GM21723 (cell line): ENCODE data around the gene AZIN2.
"Not testable (repeated sequence)": the region's sequence is repeated elsewhere in the genome, so short reads cannot be mapped to it uniquely, and the experiment has no call there.

Experiments
- ATAC-seq: cut with Tn5 transposase; IDR thresholded peaks from one replicate; pipeline ENCODE4 v1.9.1; 2021; ENCODE audit warnings: mild to moderate bottlenecking, moderate library complexity; ENCODE audit not compliant: unreplicated experiment

The AZIN2 gene

GRCh38 chr1:33093004-33093403 is 12.1 kb downstream of the AZIN2 start:
- no peak for ATAC-seq

DNA sequence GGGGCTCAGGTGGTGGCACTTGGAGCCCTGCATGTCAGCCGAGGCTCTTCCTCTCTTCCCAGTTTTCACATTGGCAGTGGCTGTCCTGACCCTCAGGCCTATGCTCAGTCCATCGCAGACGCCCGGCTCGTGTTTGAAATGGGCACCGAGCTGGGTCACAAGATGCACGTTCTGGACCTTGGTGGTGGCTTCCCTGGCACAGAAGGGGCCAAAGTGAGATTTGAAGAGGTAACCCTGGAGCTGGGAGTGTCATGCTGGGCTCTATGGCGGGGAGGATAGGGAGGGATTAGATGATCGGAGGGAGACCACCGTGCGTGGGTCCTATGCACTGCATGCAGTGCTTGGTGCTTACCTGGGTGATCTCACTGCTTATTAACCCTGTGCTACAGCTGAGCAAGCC is 13.5 kb downstream of the AZIN2 start:
- ATAC-seq: no peak

GRCh38 chr1:33094971-33095604 is 14.1 kb downstream of the AZIN2 start:
- no peak for ATAC-seq

DNA sequence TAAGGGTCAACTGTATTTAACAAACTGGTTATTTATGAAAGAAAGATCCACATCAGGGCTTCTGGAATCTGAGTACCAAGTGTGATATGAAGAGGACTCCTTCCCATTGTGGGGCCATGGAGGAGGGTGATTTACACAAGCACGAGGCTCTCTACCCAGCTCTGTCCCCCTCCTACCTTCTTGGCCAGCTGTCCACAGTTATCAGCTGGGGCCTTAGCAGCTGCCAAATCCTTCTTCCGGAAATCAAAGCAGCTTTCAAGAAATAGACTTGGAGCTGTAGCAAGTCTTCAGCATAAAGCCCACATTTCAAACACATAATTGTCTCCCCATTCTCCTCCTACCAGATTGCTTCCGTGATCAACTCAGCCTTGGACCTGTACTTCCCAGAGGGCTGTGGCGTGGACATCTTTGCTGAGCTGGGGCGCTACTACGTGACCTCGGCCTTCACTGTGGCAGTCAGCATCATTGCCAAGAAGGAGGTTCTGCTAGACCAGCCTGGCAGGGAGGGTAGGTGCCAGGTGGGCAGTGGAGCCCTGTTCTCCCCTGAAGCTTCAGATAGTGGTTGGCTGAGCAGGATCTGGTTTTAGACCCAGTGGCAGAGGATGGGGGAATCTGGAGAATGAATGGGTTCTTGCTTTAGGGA is 15.5 kb downstream of the AZIN2 start:
- no peak for ATAC-seq

GRCh38 chr1:33097137-33097611 is 16.2 kb downstream of the AZIN2 start:
- no peak for ATAC-seq

GRCh38 chr1:33097762-33098161 is 16.8 kb downstream of the AZIN2 start:
- ATAC-seq: no peak

GRCh38 chr1:33098371-33098770 is 17.4 kb downstream of the AZIN2 start:
- ATAC-seq: no peak

GRCh38 chr1:33099290-33100118 is 18.6 kb downstream of the AZIN2 start:
- peak; percentile 77 for ATAC-seq

DNA sequence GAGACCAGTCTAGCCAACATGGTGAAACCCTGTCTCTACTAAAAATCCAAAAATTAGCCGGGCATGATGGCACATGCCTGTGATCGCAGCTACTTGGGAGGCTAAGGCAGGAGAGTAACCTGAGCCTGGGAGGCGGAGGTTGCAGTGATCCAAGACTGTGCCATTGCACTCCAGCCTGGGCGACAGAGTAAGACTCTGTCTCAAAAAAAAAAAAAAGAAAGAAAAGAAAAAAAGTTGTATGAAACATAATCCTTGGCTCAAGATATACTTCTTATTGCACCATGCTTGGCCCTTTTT is 19.1 kb downstream of the AZIN2 start:
- ATAC-seq: not testable (repeated sequence)

DNA sequence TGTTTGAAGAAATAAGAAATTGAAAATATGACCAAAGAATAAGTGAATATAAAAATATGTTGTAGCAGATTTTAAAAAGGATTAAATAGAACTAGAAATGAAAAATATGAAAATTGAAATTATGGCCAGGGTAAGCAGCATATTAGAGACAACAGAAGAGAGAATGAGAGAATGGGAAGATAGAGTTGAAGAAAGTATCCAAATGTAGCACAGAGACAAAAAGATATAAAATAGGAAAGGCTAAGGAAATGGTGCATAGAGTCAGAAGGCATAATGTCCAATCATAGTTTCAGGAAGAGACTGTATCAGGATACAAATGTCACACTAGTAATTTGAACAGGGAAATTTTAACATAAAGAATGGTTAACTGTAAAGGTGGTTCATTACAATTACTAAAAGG is 29.5 kb downstream of the AZIN2 start:
- ATAC-seq: no peak

GRCh38 chr1:33111965-33112364 is 31.0 kb downstream of the AZIN2 start:
- ATAC-seq: no peak

DNA sequence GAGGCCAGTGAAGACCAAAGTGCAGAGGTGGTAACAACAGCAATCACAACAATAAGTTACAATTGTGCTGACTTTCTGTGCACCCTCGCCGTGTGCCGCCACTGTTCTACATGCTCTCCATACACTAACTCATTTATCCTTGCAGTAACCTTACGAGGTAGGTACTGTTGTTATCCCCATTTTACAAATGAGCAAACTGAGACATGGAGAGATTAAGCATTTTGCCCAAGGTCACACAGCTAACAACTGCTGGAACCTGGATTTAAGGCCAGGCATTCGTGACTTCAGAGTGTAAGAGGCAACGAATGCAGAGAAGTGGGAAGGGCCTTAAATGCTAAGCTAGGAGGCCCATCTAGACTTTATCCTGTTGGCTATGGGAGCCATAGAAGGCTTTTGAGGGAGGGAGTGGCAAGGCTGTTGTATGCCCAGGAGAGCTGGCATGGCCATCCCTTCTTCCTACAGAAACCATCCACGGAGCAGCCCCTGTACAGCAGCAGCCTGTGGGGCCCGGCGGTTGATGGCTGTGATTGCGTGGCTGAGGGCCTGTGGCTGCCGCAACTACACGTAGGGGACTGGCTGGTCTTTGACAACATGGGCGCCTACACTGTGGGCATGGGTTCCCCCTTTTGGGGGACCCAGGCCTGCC is 36.6 kb downstream of the AZIN2 start:
- ATAC-seq: no peak

GRCh38 chr1:33118274-33118673 is 37.3 kb downstream of the AZIN2 start:
- ATAC-seq: no peak

DNA sequence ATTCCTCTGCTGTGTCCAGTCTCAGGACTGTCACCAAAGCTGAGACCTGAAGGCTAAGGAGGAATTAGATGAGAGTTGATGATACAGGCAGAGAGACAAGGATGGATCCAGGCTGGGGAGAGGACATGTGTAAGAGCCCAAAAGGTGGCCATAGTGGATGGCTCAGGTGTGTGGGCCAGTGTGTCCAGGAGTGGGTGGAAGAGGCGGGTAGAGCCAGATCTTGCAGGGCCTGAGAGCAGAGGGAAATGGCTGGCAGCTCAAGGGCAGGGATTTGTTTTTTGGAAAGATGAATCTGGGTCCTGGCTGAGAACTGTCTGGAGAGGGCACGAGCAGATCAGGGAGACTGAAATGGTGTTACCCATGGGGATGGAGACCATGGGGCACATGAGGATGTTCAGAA is 38.1 kb downstream of the AZIN2 start:
- ATAC-seq: no peak

DNA sequence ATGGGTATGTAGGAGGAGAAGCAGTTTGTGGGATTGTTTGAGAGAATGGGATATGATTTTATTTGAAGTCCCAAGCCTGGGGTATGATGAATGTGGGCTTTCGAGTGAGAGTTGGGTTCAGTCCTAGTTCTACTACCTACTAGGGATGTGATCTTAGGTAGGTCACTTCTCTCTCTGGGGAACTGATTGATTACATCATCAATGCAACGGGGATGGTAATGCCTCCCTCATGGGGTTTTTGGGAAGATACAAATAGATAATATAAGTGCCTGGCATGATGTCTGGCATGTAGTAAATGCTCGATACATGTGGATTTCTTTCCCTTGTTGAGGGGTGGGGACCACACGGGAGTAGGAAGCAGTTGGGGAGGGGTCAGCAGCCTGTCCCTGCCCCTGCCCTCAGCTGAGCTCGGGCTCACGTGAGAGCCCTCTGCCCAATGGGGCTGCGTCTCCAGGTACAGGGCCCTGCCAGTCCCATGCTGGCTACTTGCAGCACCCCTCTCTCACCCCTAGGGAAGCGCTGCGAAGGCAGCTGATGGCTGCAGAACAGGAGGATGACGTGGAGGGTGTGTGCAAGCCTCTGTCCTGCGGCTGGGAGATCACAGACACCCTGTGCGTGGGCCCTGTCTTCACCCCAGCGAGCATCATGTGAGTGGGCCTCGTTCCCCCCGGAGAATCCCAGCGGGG is 38.7 kb downstream of the AZIN2 start:
- ATAC-seq: no peak

- no peak for ATAC-seq
Measured at GRCh38 chr1:33120436-33121231, 39.7 kb downstream of the AZIN2 start.

DNA sequence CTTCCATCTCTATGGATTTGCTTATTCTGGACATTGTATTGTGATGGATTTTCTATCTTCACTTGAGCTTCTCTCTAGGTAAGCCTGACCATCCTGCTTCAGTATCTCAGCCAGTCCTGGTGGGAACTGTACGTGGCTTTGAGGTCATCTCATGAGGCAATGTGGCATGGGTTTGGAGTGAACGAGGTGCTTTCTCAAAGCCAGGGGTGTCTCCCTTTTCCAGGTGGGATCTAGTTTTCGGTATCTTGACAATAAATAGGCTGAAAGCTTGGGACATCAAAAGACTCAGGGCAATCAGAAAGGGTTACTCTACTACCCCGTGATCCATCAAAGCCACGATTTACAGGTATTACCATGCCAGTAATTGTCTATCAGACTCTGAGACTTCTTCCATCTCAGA is 40.8 kb downstream of the AZIN2 start:
- ATAC-seq: no peak

DNA sequence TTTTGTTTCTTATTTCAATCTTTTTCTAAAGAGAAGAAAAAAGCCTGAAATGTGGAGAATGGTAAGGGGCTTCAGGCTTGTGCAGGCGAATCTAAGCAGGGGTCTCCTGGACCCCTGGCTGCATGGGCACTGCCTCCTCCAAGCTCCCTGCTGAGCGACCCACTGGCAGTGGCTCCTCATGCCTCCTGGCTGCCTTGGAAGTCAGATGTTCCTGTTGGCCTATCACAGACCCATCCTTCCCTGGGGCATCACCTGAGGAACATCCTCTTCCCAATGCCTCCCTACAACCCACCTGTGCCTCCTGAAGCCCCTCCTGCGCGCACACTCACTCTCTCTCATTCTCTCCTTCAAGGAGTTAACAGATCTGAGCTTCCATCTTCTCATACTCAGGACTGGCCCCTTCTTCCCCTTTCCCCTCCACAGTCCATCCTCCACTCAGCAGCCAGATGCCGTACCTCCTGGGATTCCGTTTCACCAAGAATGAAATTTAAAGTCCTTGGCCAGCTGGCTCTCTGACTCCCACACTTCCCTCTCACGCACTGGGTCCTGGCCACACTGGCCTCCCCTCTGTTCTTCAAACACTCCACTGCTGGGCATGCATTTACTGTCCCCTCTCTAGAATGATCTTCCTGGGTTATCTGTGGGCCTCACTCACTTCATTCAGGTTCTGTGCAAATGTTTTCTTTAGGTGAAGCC is 41.7 kb downstream of the AZIN2 start:
- no peak for ATAC-seq

- ATAC-seq: no peak
Measured at GRCh38 chr1:33123266-33123665, 42.3 kb downstream of the AZIN2 start.

DNA sequence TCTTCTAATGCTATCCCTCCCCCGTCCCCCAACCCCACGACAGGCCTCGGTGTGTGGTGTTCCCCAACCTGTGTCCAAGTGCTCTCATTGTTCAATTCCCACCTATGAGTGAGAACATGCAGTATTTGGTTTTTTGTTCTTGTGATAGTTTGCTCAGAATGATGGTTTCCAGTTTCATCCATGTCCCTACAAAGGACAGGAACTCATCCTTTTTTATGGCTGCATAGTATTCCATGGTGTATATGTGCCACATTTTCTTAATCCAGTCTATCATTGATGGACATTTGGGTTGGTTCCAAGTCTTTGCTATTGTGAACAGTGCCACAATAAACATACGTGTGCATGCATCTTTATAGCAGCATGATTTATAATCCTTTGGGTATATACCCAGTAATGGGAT is 43.7 kb downstream of the AZIN2 start:
- not testable (repeated sequence) for ATAC-seq
